Endothelial cell of umbilical vein (primary cell): ENCODE measurements around the gene COG6. TPM values are rescaled to one million over a fixed set of nuclear protein-coding genes. Genes with fewer than 3 reads are reported as not detected.

Source experiments
- BruUV-seq: library from RNA; stranded (reverse); fragments of 400-500 nt; replicated peaks from 2 replicates; lab custom pipeline; 2021; lab: Mats Ljungman, UMichigan
- CTCF ChIA-PET: fragments of 300-600, 350-600 bp; sonication (Branson Sonifier 250); formaldehyde crosslinking; loops from one replicate; lab custom pipeline; 2021; ENCODE audit warnings: antibody characterized with exemption, inconsistent platforms; lab: Charles Lee
- POLR2A ChIA-PET: fragments of 300-600, 350-600 bp; sonication (Branson Sonifier 250); formaldehyde crosslinking; loops from one replicate; lab custom pipeline; 2021; ENCODE audit warnings: antibody characterized with exemption, inconsistent platforms; lab: Charles Lee
- DNase-seq: peaks from one replicate; pipeline ENCODE4 v3.0.0-alpha.2; 2011; ENCODE audit warnings: low read depth, low spot score
- FAIRE-seq: peaks from 2 replicates; lab custom pipeline; 2011; peaks lifted over from hg19 to GRCh38; lab: Jason Lieb, UNC
- H2AFZ ChIP-seq: 2 replicates; pipeline ENCODE4 v1.6.0; 2012; ENCODE audit warnings: low read depth, low read length, control low read depth, inconsistent platforms
- H3K27ac ChIP-seq: 2 replicates; pipeline ENCODE4 v1.5.1; 2011; ENCODE audit warnings: low read depth, mild to moderate bottlenecking, control low read depth, low read length, moderate library complexity; ENCODE audit not compliant: insufficient read depth
- H3K27me3 ChIP-seq, 2 experiments: 2 replicates each; pipeline versions ENCODE4 v1.6.0 to v1.6.1; 2011; ENCODE audit warnings: low read length in 2 of 2, mixed read lengths in 1 of 2; ENCODE audit not compliant: control insufficient read depth in 2 of 2, insufficient read depth in 2 of 2
- H3K36me3 ChIP-seq, 2 experiments: 2 replicates in 1 of 2; 3 replicates in 1 of 2; pipeline ENCODE4 v1.5.1; 2011; ENCODE audit warnings: low read length in 2 of 2, mild to moderate bottlenecking in 1 of 2, moderate library complexity in 1 of 2; ENCODE audit not compliant: control insufficient read depth in 2 of 2, insufficient read depth in 2 of 2; ENCODE audit errors: extremely low read depth in 1 of 2
- H3K4me1 ChIP-seq: 3 replicates; pipeline ENCODE4 v1.5.1; 2011; ENCODE audit warnings: mild to moderate bottlenecking, low read length; ENCODE audit not compliant: control insufficient read depth, insufficient read depth; ENCODE audit errors: extremely low read depth
- H3K4me2 ChIP-seq: 2 replicates; pipeline ENCODE4 v1.6.1; 2011; ENCODE audit warnings: low read length, control low read depth, mixed read lengths; ENCODE audit not compliant: insufficient read depth
- H3K4me3 ChIP-seq, 3 experiments: fragments of 200-600 bp in 1 of 3; sonication (generic), shearing (Covaris generic) in 1 of 3; replicated peaks in 1 of 3; 2 replicates each; pipeline ENCODE4 v1.5.1; 2011 to 2016; ENCODE audit warnings: control low read depth in 3 of 3, low read length in 3 of 3, mild to moderate bottlenecking in 2 of 3, inconsistent platforms in 1 of 3, low read depth in 1 of 3, moderate library complexity in 1 of 3; ENCODE audit not compliant: insufficient read depth in 1 of 3
- H3K79me2 ChIP-seq: 2 replicates; pipeline ENCODE4 v1.6.0; 2012; ENCODE audit warnings: low read length, inconsistent platforms; ENCODE audit not compliant: control insufficient read depth, insufficient read depth
- H3K9ac ChIP-seq: replicated peaks from 2 replicates; pipeline ENCODE3; 2011; ENCODE audit warnings: low read length, control low read depth; ENCODE audit not compliant: insufficient read depth; ENCODE audit errors: extremely low read depth
- H3K9me1 ChIP-seq: replicated peaks from 3 replicates; pipeline ENCODE4 v1.6.0; 2011; ENCODE audit warnings: mild to moderate bottlenecking, low read length; ENCODE audit not compliant: control insufficient read depth, insufficient read depth; ENCODE audit errors: extremely low read depth
- H3K9me3 ChIP-seq: replicated peaks from 2 replicates; pipeline ENCODE4 v1.5.1; 2012; ENCODE audit warnings: low read length, inconsistent platforms; ENCODE audit not compliant: control insufficient read depth, insufficient read depth
- H4K20me1 ChIP-seq: replicated peaks from 2 replicates; pipeline ENCODE3; 2011; ENCODE audit warnings: mild to moderate bottlenecking, low read length; ENCODE audit not compliant: control insufficient read depth, insufficient read depth; ENCODE audit errors: extremely low read depth
- CTCF ChIP-seq, 2 donors: IDR thresholded peaks; 1 replicate in 1 of 2; 2 replicates in 1 of 2; pipeline ENCODE4 v1.5.1; 2011; ENCODE audit warnings: low read length in 2 of 2, mild to moderate bottlenecking in 2 of 2, moderate library complexity in 2 of 2, control low read depth in 1 of 2, inconsistent platforms in 1 of 2, low read depth in 1 of 2; ENCODE audit not compliant: insufficient read depth in 1 of 2; ENCODE audit errors: extremely low read depth in 1 of 2
- FOS ChIP-seq: IDR thresholded peaks from 2 replicates; pipeline ENCODE4 v1.6.1; 2011; ENCODE audit warnings: mild to moderate bottlenecking, low read length, moderate library complexity, borderline replicate concordance; ENCODE audit not compliant: insufficient read depth
- GATA2 ChIP-seq: IDR thresholded peaks from 2 replicates; pipeline ENCODE4 v1.7.0; 2011; ENCODE audit warnings: low read depth, mild to moderate bottlenecking, moderate library complexity, mixed read lengths, low read length; ENCODE audit not compliant: insufficient read length, insufficient read depth
- JUN ChIP-seq: IDR thresholded peaks from 2 replicates; pipeline ENCODE4 v1.6.1; 2011; ENCODE audit warnings: borderline replicate concordance, low read depth; ENCODE audit not compliant: insufficient read length, insufficient read depth
- MAX ChIP-seq: IDR thresholded peaks from 2 replicates; pipeline ENCODE4 v1.6.1; 2011; ENCODE audit not compliant: insufficient read depth, insufficient read length
- MYC ChIP-seq: IDR thresholded peaks from one replicate; pipeline ENCODE4 v1.6.1; 2011; ENCODE audit warnings: mild to moderate bottlenecking, low read depth, low read length
- POLR2AphosphoS5 ChIP-seq: IDR thresholded peaks from 2 replicates; pipeline ENCODE4 v1.6.1; 2012; ENCODE audit warnings: low read depth, mild to moderate bottlenecking, control low read depth, low read length, moderate library complexity; ENCODE audit not compliant: insufficient read depth
- dilution Hi-C: fragments of 300-500 bp; cut with MboI; formaldehyde crosslinking; loops from one replicate; pipeline ENCODE4 v1.15.0; 2019; ENCODE audit warnings: low sequenced_read_pairs; ENCODE audit not compliant: extremely low pct_ligation_motif_present
- intact Hi-C: fragments of 100-400 bp; cut with micrococcal nuclease; formaldehyde crosslinking; loops from one replicate; pipeline ENCODE4 v1.10.0; 2022
- polyA plus RNA-seq, 4 experiments: library from polyadenylated mRNA; depleted of rRNA in 3 of 4; stranded (reverse) in 3 of 4; unstranded in 1 of 4; fragments of >200 nt; gene quantifications; 2 replicates each; pipeline versions ENCODE4 v1.2.1 to v1.2.3, GENCODE V29; 2011 to 2012; ENCODE audit warnings: missing spikeins in 1 of 4
- total RNA-seq: library from RNA; stranded (reverse); gene quantifications from 2 replicates; pipeline ENCODE4 v1.2.3, GENCODE V29; 2021

Gene COG6
- total and polyA plus RNA-seq, 2 donors (not counting 3 experiments of a cell fraction or from before 2014, with no cell fraction given) = 12.1 to 41.1 TPM

- peaks cover 59% of the 10 kb centered on the region for H3K4me1 ChIP-seq
- no TSS peak for BruUV-seq
- no peaks in the 10 kb centered on the region for H4K20me1 ChIP-seq
- dilution Hi-C loops = no loop called here
- ChIA-PET CTCF (interaction anchor here (0.8 to 2.7 kb wide), 16 partner anchors 84 to 1001 kb away, joined by 3 to 11 read pairs (median 4); no protein-coding TSS in a partner anchor), POLR2A (no interaction called here)
- no peaks in the 10 kb centered on the region for H3K36me3 ChIP-seq
- no peaks in the 10 kb centered on the region for H3K9me3 ChIP-seq
- H3K79me2 ChIP-seq = no peaks in the 10 kb centered on the region
- no peak overlapping the region for H3K4me3 ChIP-seq
- no peaks in the 10 kb centered on the region for H3K9me1 ChIP-seq
- TF ChIP-seq JUN = peak; percentile 14
- no peak for TF ChIP-seq MYC
- TF ChIP-seq POLR2AphosphoS5 = no peak
- TF ChIP-seq MAX = no peak
- TF ChIP-seq FOS = peak; percentile 28
- FAIRE-seq (peak; percentile 66), DNase-seq (peak; percentile 77)
- H3K27me3 ChIP-seq = no peaks in the 10 kb centered on the region
- H3K4me2 ChIP-seq = peak overlapping the region; percentile 65
- H3K9ac ChIP-seq = peak overlapping the region; percentile 68
- H3K27ac ChIP-seq = peak overlapping the region; percentile 99
- intact Hi-C loops = loop anchor here (2.0 to 5.0 kb wide), 8 partner anchors 89 to 811 kb away; no protein-coding TSS in a partner anchor
- H2AFZ ChIP-seq = peak overlapping the region; percentile 56
Measured at GRCh38 chr13:39776439-39776838, 121.0 kb downstream of the COG6 start.

- Histone ChIP-seq H3K79me2 (no peaks in the 10 kb centered on the region), H3K4me1 (peaks cover 59% of the 10 kb centered on the region), H3K27me3 (no peaks in the 10 kb centered on the region), H3K9me3 (no peaks in the 10 kb centered on the region), H3K36me3 (no peaks in the 10 kb centered on the region), H3K9ac (peak overlapping the region; percentile 68), H3K4me2 (peak overlapping the region; percentile 65), H3K4me3 (no peak overlapping the region), H3K9me1 (no peaks in the 10 kb centered on the region), H3K27ac (peak overlapping the region; percentile 99), H4K20me1 (no peaks in the 10 kb centered on the region), H2AFZ (peak overlapping the region; percentile 3)
- BruUV-seq = TSS peak; percentile 90
- CTCF ChIA-PET = interaction anchor here (0.6 to 2.7 kb wide), 27 partner anchors 9 to 1000 kb away, joined by 3 to 11 read pairs (median 4); no protein-coding TSS in a partner anchor
- DNase-seq (no peak), FAIRE-seq (no peak)
- intact Hi-C loops (loop anchor here (1.0 to 5.0 kb wide), 11 partner anchors 90 to 904 kb away; no protein-coding TSS in a partner anchor), dilution Hi-C loops (no loop called here)
- POLR2A ChIA-PET = no interaction called here
- TF ChIP-seq FOS = no peak
- TF ChIP-seq MAX = no peak
- no peak for TF ChIP-seq GATA2
- TF ChIP-seq CTCF (IDR thresholded peaks at IDR 0.05; ENCODE audit: extremely low read depth in 1 of 2, insufficient read depth in 1 of 2, low read depth in 1 of 2, low read length in 2 of 2) = no peak
Measured at GRCh38 chr13:39777021-39777420, 121.6 kb downstream of the COG6 start.
